Adrenal gland (tissue), 5 donors: ENCODE results near the gene CARD8.

ENCODE experiments used
- POLR2A ChIP-seq, 2 donors: fragments of 450-650 bp; IDR thresholded peaks; one replicate each; pipeline ENCODE4 v1.6.1; 2017; ENCODE audit warnings: antibody characterized with exemption in 2 of 2, mild to moderate bottlenecking in 2 of 2, moderate library complexity in 1 of 2
- TF ChIP-seq, protein P1 (sequence below), 6 experiments: fragments of 450-650 bp in 4 of 6; fragments of 200-600 bp in 2 of 6; sonication (generic) in 1 of 6; IDR thresholded peaks; 1 replicate in 5 of 6; 2 replicates in 1 of 6; pipeline versions ENCODE4 v1.5.1 to v1.8.0; 2016 to 2021; ENCODE audit warnings: antibody characterized with exemption in 6 of 6, mild to moderate bottlenecking in 2 of 6, moderate library complexity in 1 of 6
- donor health status: DM: no; HTN: no; CAD: no.

DNA sequence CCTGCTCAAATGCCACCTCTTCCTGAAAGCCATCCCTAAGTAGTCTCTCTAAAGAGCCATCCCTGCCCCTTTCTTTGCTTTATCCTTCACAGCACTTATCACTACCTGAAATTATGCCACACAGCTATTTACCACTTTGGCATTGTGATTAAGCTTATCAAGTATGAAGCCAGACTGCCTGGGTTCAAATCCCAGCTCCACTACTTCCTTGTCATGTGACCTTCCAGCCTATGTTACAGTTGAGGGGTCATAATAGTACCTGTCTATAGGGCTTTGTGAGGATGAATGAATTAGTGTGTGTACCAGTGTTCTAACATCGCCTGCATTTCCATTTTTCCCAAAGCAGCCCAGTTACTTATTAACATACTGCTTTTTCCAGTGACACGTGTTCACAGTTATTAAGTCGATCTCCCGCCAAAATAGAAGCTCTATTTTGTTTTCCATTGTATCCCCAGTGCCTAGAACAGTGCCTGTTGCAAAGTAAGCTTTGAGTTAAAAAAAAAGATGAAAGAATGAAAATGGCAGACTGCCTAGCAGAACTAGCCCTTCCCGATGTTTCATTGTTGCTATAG is 52.4 kb downstream of the CARD8 start:
- no peak for TF ChIP-seq POLR2A (IDR thresholded peaks at IDR 0.05)
- TF ChIP-seq, protein P1, sequence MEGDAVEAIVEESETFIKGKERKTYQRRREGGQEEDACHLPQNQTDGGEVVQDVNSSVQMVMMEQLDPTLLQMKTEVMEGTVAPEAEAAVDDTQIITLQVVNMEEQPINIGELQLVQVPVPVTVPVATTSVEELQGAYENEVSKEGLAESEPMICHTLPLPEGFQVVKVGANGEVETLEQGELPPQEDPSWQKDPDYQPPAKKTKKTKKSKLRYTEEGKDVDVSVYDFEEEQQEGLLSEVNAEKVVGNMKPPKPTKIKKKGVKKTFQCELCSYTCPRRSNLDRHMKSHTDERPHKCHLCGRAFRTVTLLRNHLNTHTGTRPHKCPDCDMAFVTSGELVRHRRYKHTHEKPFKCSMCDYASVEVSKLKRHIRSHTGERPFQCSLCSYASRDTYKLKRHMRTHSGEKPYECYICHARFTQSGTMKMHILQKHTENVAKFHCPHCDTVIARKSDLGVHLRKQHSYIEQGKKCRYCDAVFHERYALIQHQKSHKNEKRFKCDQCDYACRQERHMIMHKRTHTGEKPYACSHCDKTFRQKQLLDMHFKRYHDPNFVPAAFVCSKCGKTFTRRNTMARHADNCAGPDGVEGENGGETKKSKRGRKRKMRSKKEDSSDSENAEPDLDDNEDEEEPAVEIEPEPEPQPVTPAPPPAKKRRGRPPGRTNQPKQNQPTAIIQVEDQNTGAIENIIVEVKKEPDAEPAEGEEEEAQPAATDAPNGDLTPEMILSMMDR (IDR thresholded peaks at IDR 0.05): no peak
